ENCODE data around the gene RFTN1. TPM values are rescaled to one million over a fixed set of nuclear protein-coding genes. Genes with fewer than 3 reads are reported as not detected.
A peak's percentile ranks its signal among the peaks of the same experiment; 100 is the strongest.

The RFTN1 gene
- total RNA-seq, 1 donor from 2014 or later, result 76.0 TPM

DNA sequence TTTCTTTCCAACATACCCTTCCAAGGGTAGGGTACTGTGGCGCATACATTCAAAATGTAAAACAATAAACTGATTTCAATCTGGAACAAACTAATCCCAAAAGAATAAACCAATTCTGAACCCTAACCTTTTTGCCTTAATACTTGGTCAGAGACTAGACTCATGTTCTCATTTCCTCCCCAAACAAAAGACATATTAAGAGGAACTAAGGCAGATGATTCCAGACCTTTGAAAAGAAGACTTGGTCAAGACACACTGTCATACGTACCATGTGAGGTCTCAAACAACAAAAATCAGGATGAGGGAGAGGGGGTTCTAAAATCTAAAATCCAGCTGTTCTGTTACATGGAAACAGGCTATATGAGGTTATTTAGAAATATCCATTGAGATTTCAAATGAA lies 102.1 kb downstream of the RFTN1 start:
- no peak for DNase-seq (ENCODE audit: low read depth)

DNA sequence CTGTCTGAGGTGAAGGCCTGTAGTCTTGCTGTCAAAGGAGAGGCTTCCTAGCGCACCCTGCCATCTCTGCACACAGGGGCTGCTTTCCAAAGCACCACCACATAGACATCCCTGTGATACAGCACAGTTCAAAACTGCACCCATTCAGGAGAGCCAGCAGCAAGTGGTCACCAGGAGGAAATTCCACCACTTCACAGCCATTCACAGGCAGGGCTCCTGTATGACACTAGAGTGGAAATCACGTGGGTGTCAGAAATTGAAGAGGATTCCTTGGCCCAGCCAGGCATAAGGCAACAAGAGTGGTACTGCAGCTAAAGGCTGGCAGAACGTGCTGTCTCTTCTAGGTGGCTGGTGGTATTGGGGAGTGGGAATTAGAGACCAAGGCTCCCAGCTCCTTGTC lies 102.8 kb downstream of the RFTN1 start:
- DNase-seq (ENCODE audit: low read depth), result no peak

- no peak for DNase-seq (ENCODE audit: low read depth)
Observed at GRCh38 chr3:16409032-16409431, 104.5 kb downstream of the RFTN1 start.

DNA sequence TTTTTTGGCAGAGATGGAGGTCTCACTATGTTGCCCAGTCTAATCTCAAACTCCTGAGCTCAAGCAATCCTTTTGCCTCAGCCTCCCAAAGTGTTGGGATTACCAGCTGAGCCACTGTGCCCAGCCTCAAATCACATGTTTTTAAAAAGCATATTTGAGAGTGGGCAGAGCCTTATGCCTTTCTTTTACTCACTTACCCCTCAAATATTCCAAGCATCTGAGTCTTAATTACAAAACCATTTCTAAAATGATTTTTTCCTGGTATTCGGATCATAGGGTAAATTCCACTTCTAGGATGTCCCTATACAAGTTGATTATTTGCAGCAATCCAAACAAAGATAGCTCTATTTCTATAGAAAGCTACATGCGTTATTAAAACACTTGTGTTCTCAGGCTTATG lies 106.1 kb downstream of the RFTN1 start:
- DNase-seq (ENCODE audit: low read depth), result no peak

- DNase-seq (ENCODE audit: low read depth), result no peak
Observed at GRCh38 chr3:16406579-16406978, 106.9 kb downstream of the RFTN1 start.

- DNase-seq (ENCODE audit: low read depth), result no peak
Observed at GRCh38 chr3:16406166-16406565, 107.3 kb downstream of the RFTN1 start.

GRCh38 chr3:16404349-16404895 lies 109.1 kb downstream of the RFTN1 start:
- no peak for DNase-seq (ENCODE audit: low read depth)

- DNase-seq (ENCODE audit: low read depth), result no peak
Observed at GRCh38 chr3:16402451-16402850, 111.0 kb downstream of the RFTN1 start.

DNA sequence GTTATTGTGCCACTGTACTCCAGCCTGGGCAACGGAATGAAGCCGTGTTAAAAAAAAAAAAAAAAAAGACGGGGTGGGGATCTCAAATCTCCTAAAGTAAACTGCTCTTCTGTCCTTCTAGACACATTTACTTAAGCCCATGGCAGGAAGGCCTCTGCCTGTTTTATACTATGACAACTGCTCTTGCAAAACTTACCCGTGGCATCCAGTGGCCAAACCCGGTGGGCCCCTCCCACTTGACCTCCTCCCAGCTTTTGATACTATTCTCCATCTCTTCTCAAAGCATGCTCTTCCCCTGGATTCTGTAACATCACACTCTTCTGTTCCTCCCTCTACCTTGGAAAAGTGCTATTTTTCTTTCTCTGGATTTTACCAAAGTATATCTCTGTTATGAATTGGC lies 112.2 kb downstream of the RFTN1 start:
- no peak for DNase-seq (ENCODE audit: low read depth)

- no peak for DNase-seq (ENCODE audit: low read depth)
Observed at GRCh38 chr3:16400106-16400931, 113.2 kb downstream of the RFTN1 start.

DNA sequence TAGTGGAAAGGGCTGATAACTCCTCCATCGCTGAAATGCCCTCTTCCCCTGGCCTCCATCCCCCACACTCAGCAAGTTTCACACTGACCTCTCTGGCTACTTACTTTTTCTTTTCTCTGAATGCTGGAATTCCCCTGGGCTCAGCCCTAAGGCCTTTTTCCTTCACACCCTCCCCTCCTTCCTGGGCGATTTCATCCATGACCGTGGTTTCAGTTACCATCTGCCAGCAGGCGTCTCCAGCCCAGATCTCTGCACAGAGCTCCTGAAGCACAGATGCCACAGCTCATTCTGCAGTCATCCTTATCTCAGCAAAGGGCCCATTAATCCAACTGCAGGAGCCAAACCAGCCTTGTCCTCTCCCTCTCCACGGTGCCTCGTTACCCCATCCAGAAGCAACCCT lies 114.0 kb downstream of the RFTN1 start:
- DNase-seq (ENCODE audit: low read depth), result peak; percentile 86

DNA sequence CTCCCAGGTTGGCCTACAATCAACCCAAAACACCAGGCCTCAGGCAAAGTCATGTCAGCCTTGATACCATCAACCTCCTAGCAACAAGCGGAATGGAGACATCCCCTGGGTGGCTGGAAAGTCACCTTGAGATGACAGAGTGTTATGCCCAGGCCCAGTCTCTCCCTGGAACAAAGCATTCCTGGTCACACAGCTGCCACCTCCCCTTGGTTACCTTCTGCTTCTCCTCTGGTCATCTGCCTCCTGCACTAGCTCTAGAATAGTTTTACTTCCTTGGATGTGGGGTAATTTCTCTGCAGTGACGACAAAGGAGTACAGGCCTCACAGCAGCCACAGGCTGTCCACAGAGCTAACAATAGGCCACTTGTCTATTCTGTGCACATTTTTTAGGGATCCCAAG lies 114.9 kb downstream of the RFTN1 start:
- DNase-seq (ENCODE audit: low read depth), result peak; percentile 38

DNA sequence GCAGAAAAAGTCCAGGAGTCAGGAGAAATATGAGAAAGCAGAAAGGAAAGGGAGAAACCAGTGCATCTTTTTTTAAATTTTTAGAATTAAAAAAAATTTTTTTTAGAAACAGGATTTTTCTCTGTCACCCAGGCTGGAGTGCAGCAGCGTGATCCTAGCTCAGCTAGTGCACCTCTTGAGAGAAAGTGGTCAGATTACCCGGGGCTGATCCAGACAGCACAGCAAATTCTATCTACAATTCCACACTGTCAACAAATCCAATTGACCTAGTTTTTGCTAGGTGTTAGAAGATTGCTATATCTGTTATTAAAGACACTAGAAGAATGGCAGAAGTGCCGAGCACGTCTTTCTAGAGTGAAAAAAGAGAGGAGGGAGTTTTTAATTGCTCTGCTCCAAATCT lies 117.3 kb downstream of the RFTN1 start:
- DNase-seq (ENCODE audit: low read depth), result no peak

DNA sequence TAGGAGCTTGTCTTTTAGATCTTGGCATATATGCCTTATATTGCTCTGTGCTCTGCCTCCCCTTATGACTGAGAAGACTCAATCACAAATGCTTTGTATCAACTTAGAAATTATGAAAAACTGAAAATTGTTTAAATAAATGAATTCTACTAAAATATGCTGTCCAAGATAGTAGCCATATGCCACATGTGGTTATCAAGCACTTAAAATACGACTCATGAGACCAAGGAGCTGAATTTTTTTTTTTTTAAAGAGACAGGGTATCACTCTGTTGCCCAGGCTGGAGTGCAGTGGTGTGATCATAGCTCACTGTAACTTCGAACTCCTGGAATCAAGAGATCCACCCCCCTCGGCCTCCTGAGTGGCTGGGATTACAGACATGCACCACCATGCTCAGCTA lies 118.3 kb downstream of the RFTN1 start:
- DNase-seq (ENCODE audit: low read depth), result no peak

- DNase-seq (ENCODE audit: low read depth), result no peak
Observed at GRCh38 chr3:16394639-16395038, 118.9 kb downstream of the RFTN1 start.

DNA sequence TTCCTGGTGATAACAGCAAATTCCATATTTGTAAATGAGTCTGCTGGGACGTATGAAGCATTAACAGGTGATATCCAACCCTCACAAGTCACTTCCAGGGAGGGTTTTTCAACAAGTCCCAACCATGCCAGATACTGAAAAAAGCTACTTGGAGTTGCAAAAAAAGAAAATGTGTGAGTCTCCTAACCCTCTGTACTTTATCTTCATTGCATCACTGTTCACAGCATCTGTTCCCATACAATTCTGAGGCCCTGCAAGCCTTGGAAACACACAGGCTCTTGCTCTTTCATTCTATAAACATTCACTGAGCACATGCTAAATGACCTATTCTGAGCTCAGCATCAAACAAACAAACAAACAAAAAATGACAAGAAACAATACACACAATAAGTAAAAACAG lies 120.8 kb downstream of the RFTN1 start:
- DNase-seq (ENCODE audit: low read depth), result no peak

GRCh38 chr3:16392065-16392464 lies 121.4 kb downstream of the RFTN1 start:
- no peak for DNase-seq (ENCODE audit: low read depth)

DNA sequence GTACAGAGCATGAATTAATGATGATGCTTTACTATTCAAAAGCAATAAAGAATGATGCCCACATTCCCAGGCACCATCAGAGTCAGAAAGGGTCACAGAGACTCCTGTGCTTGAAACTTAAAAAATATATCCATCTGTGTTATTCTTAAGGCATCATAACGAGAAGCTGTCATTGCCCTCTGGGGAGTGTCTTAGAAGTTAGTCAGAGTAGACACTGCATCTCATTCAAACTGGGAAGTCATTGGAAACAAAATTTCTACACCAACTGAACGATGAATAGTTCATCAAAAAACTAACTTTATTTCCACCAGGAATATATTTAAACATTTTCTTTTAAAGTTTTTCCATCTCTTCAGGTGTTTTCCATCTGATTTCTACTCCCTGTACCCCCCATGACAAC lies 122.9 kb downstream of the RFTN1 start:
- no peak for DNase-seq (ENCODE audit: low read depth)

GRCh38 chr3:16388850-16389441 lies 124.6 kb downstream of the RFTN1 start:
- peak; percentile 38 for DNase-seq (ENCODE audit: low read depth)

DNA sequence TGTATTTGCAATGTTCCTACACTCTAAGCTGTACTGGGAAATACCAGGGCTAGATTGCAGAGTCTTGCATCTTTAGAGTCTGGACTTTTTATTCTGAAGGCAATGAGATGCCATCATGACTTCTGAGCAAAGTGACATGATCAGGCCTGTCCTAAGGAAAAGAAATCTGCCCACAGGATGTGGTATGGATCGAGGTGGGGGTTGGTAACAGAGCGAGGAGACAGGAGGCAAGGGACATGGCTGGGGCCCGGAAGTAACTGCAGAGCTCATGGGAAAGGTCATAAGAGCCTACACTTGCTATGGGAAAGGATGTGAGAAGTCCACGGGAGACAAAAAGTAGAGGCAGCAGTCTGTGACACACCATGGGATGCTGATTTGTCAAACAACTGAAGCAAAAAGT lies 126.9 kb downstream of the RFTN1 start:
- no peak for DNase-seq (ENCODE audit: low read depth)

DNA sequence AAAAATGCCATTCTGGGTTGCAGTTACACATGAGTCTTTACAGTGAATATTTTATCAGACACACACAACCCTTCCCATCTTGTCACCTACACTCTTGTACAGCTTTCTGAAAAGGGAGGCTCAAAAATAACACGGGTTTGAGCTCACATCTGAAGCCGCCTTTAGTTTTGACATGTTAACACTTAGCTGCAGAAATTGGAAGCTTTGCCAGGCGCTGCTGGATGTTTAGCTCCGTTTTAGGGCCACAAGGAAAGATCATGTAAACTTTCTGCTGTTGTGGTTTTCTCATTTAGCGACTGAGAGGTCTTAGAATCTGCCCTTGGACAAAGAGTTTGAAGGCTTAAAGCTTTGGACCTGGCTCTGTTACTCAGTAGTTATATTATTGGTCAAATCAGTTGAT lies 128.3 kb downstream of the RFTN1 start:
- DNase-seq (ENCODE audit: low read depth), result no peak

DNA sequence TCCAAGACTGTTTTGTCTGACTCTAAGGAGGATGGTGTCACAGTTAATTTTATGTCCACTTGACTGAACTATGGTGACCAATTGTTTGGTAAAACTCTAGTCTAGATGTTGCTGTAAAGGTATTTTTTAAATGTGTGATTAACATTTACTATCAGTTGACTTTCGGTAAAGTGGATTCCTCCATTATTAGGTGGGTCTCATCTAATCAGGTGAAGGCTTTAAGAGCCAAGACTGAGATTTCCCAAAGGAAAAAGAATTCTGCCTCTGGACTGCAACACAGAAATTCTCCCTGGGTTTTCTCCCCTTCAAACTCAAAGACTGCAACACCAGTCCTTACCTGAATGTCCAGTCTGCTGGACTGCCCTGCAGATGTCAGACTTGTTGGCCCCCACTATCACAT lies 129.6 kb downstream of the RFTN1 start:
- DNase-seq (ENCODE audit: low read depth), result no peak

DNA sequence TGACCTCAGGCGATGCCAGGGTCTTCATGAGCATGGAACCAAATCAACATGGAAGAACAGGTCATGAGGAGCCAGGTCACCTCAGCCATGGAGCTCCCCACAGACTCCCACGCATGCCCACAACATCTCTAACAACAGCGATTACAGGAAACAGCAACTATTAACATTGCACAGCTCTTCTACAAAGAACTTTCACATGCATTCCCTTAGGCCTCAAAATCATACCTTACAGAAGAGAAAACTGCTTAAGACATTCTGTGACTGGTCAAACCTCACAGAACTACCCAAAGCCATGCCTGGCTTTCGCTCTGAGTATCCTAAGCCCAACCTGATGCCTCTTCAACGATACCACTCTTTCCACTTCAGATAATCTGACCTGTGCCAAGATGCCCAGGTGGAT lies 130.7 kb downstream of the RFTN1 start:
- no peak for DNase-seq (ENCODE audit: low read depth)
